Neural progenitor cell (in vitro differentiated cells): Measurements from ENCODE around the gene GLYATL1.

Experiments
- EZH2 ChIP-seq: fragments of 200-600 bp; sonication (generic); IDR thresholded peaks from 2 replicates; pipeline ENCODE4 v1.6.1; 2017; ENCODE audit warnings: antibody characterized with exemption, mild to moderate bottlenecking, moderate library complexity
- TF ChIP-seq, protein P1 (sequence below): fragments of 200-600 bp; sonication (generic); IDR thresholded peaks from 2 replicates; pipeline ENCODE4 v1.5.1; 2017; ENCODE audit warnings: antibody characterized with exemption, mild to moderate bottlenecking

DNA sequence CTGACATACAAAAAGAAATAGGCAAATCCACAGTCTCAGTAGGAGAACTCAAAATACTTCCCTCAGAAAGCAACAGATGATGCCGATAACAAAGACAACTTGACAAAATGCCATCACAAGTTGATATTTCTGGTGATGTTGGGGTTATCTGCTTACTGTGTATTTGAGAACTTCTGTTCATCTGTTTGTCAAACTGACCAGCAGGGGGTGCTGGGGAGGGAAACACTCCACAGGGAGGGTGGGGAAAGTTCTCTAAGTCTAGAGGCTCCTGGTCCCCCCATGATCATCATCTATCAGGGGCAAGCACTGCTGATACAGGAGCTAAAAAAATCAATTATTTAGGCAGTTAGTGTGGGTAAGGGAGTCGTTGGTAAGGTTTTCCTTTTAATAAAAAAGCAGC, 19.2 kb downstream of the GLYATL1 start:
- TF ChIP-seq, protein P1, sequence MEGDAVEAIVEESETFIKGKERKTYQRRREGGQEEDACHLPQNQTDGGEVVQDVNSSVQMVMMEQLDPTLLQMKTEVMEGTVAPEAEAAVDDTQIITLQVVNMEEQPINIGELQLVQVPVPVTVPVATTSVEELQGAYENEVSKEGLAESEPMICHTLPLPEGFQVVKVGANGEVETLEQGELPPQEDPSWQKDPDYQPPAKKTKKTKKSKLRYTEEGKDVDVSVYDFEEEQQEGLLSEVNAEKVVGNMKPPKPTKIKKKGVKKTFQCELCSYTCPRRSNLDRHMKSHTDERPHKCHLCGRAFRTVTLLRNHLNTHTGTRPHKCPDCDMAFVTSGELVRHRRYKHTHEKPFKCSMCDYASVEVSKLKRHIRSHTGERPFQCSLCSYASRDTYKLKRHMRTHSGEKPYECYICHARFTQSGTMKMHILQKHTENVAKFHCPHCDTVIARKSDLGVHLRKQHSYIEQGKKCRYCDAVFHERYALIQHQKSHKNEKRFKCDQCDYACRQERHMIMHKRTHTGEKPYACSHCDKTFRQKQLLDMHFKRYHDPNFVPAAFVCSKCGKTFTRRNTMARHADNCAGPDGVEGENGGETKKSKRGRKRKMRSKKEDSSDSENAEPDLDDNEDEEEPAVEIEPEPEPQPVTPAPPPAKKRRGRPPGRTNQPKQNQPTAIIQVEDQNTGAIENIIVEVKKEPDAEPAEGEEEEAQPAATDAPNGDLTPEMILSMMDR: peak; percentile 58
- TF ChIP-seq EZH2: no peak
